Thyroid gland (tissue), 4 donors: ENCODE measurements around the gene TCF7.

Source experiments
- CTCF ChIP-seq, 6 experiments: fragments of 200-600 bp in 3 of 6; fragments of 450-650 bp in 3 of 6; sonication (generic) in 3 of 6; IDR thresholded peaks; one replicate each; pipeline ENCODE4 v1.5.1; 2016 to 2019; ENCODE audit warnings: antibody characterized with exemption in 6 of 6, mild to moderate bottlenecking in 2 of 6, inconsistent platforms in 1 of 6, moderate library complexity in 1 of 6
- POLR2A ChIP-seq, 2 donors: fragments of 450-650 bp; IDR thresholded peaks; one replicate each; pipeline ENCODE4 v1.6.1; 2017; ENCODE audit warnings: antibody characterized with exemption in 2 of 2, mild to moderate bottlenecking in 2 of 2, moderate library complexity in 1 of 2

- no peak for TF ChIP-seq POLR2A (IDR thresholded peaks at IDR 0.05)
- no peak for TF ChIP-seq CTCF (IDR thresholded peaks at IDR 0.05)
These were observed 6.7 kb upstream of the TCF7 start for GRCh38 chr5:134107779-134108178.
